ENCODE results near the gene HSPA4. TPM values are rescaled to one million over a fixed set of nuclear protein-coding genes. Genes with fewer than 3 reads are reported as not detected.

Gene HSPA4
- total and polyA plus RNA-seq, 2 experiments from 2014 or later = 340 to 343 TPM

GRCh38 chr5:133155326-133155969 lies 103.6 kb downstream of the HSPA4 start (continued):
- no peak for TF ChIP-seq ZNF331 (CRISPR knock-in tag; IDR thresholded peaks at IDR 0.05; ENCODE audit: low read depth)
- TF ChIP-seq STAT1 (IDR thresholded peaks at IDR 0.05; ENCODE audit: unreplicated experiment) = no peak

Small RNAs within 50 kb of the gene (small RNA-seq; reads per million reads assigned to genes)
- gene AC113410.1 (ENCODE audit: low replicate concordance) = not detected
- 0.10 reads per million for gene AC113410.3 (ENCODE audit: low replicate concordance)

Other genes with a start within 250 kb of the HSPA4 start
- gene SOWAHA, start 238.7 kb upstream of the HSPA4 start, total RNA-seq (2014; rRNA removed; shearing (Covaris generic)) = 0.52 and 0.93 TPM in 2 replicates
- 0.18 TPM in 1 of 2 replicates, not detected in the other for gene SOWAHA, start 238.7 kb upstream of the HSPA4 start, polyA plus RNA-seq (2016; fragmentation: Nextera tagmentation; extraction: Ambion mirVana)
- gene SHROOM1, start 221.4 kb upstream of the HSPA4 start, total RNA-seq (2014; rRNA removed; shearing (Covaris generic)) = 4.3 and 5.4 TPM in 2 replicates
- gene SHROOM1, start 221.4 kb upstream of the HSPA4 start, polyA plus RNA-seq (2016; fragmentation: Nextera tagmentation; extraction: Ambion mirVana) = 2.5 and 2.6 TPM in 2 replicates
- 0.14 and 0.66 TPM in 2 replicates for gene GDF9, start 185.5 kb upstream of the HSPA4 start, total RNA-seq (2014; rRNA removed; shearing (Covaris generic))
- 0.11 and 0.37 TPM in 2 replicates for gene GDF9, start 185.5 kb upstream of the HSPA4 start, polyA plus RNA-seq (2016; fragmentation: Nextera tagmentation; extraction: Ambion mirVana)
- 104 and 115 TPM in 2 replicates for gene UQCRQ, start 185.4 kb upstream of the HSPA4 start, total RNA-seq (2014; rRNA removed; shearing (Covaris generic))
- gene UQCRQ, start 185.4 kb upstream of the HSPA4 start, polyA plus RNA-seq (2016; fragmentation: Nextera tagmentation; extraction: Ambion mirVana) = 1,308 and 1,495 TPM in 2 replicates
- 0.54 and 1.8 TPM in 2 replicates for gene LEAP2, start 178.3 kb upstream of the HSPA4 start, total RNA-seq (2014; rRNA removed; shearing (Covaris generic))
- 1.5 and 1.6 TPM in 2 replicates for gene LEAP2, start 178.3 kb upstream of the HSPA4 start, polyA plus RNA-seq (2016; fragmentation: Nextera tagmentation; extraction: Ambion mirVana)
- gene AFF4, start 88.4 kb upstream of the HSPA4 start, total RNA-seq (2014; rRNA removed; shearing (Covaris generic)) = 46.3 and 50.9 TPM in 2 replicates
- 25.2 and 31.3 TPM in 2 replicates for gene AFF4, start 88.4 kb upstream of the HSPA4 start, polyA plus RNA-seq (2016; fragmentation: Nextera tagmentation; extraction: Ambion mirVana)
- 25.3 and 29.2 TPM in 2 replicates for gene ZCCHC10, start 25.5 kb upstream of the HSPA4 start, total RNA-seq (2014; rRNA removed; shearing (Covaris generic))
- gene ZCCHC10, start 25.5 kb upstream of the HSPA4 start, polyA plus RNA-seq (2016; fragmentation: Nextera tagmentation; extraction: Ambion mirVana) = 86.0 and 90.1 TPM in 2 replicates